GM12878 (cell line): Measurements from ENCODE around the gene STX16. TPM values are rescaled to one million over a fixed set of nuclear protein-coding genes. Genes with fewer than 3 reads are reported as not detected.

Source experiments
- ATAC-seq: fragments of 200-7000 bp; cut with Tn5 transposase; 3 replicates; pipeline ENCODE4 v1.9.1; 2020; ENCODE audit warnings: mild to moderate bottlenecking, moderate library complexity
- BruUV-seq: library from RNA; stranded (reverse); fragments of 400-500 nt; replicated peaks from 2 replicates; lab custom pipeline; 2021; lab: Mats Ljungman, UMichigan
- CTCF ChIA-PET: fragments of 300-600 bp; sonication (Branson Sonifier 250); formaldehyde crosslinking; extraction: SDS; loops from one replicate; lab custom pipeline; 2021; ENCODE audit warnings: inconsistent platforms; lab: Yijun Ruan, JAX
- POLR2A ChIA-PET: fragments of 350-600 bp; formaldehyde crosslinking; extraction: SDS; loops from one replicate; lab custom pipeline; 2021; ENCODE audit warnings: inconsistent platforms; lab: Charles Lee
- RAD21 ChIA-PET: fragments of 300-600 bp; sonication (Branson Sonifier 250); formaldehyde crosslinking; loops from one replicate; lab custom pipeline; 2023; ENCODE audit warnings: antibody characterized with exemption; ENCODE audit not compliant: unreplicated experiment; lab: Charles Lee
- SMC1A ChIA-PET: fragments of 300-600 bp; sonication (Branson Sonifier 250); formaldehyde crosslinking; loops from one replicate; lab custom pipeline; 2023; ENCODE audit not compliant: unreplicated experiment, uncharacterized antibody; lab: Charles Lee
- DNase-seq: peaks from one replicate; pipeline ENCODE4 v3.0.0-alpha.2; 2011; ENCODE audit warnings: low read depth, low spot score
- FAIRE-seq: peaks from 3 replicates; lab custom pipeline; 2011; peaks lifted over from hg19 to GRCh38; lab: Jason Lieb, UNC
- H2AFZ ChIP-seq: 2 replicates; pipeline ENCODE4 v1.6.0; 2011; ENCODE audit warnings: low read depth, low read length, control low read depth; ENCODE audit not compliant: control insufficient read depth
- H3K27ac ChIP-seq: 2 replicates; pipeline ENCODE4 v1.5.1; 2011; ENCODE audit warnings: control low read depth; ENCODE audit not compliant: control insufficient read depth, insufficient read depth
- H3K27me3 ChIP-seq, 2 experiments: replicated peaks in 1 of 2; 2 replicates each; pipeline versions ENCODE4 v1.6.0 to v1.6.1; 2011; ENCODE audit warnings: low read length in 1 of 2; ENCODE audit not compliant: control insufficient read depth in 2 of 2, insufficient read depth in 2 of 2
- H3K36me3 ChIP-seq, 2 experiments: 2 replicates each; pipeline ENCODE4 v1.5.1; 2011; ENCODE audit warnings: low read length in 1 of 2; ENCODE audit not compliant: control insufficient read depth in 2 of 2, insufficient read depth in 2 of 2
- H3K4me1 ChIP-seq: 2 replicates; pipeline ENCODE4 v1.6.1; 2011; ENCODE audit warnings: mild to moderate bottlenecking, low read length, moderate library complexity, mixed read lengths; ENCODE audit not compliant: control insufficient read depth, insufficient read depth
- H3K4me2 ChIP-seq: 2 replicates; pipeline ENCODE4 v1.6.0; 2011; ENCODE audit warnings: control low read depth; ENCODE audit not compliant: control insufficient read depth, insufficient read depth
- H3K4me3 ChIP-seq: fragments of 200-600 bp; sonication (generic); 2 replicates; pipeline ENCODE4 v1.5.1; 2016
- H3K79me2 ChIP-seq: 2 replicates; pipeline ENCODE4 v1.6.0; 2011; ENCODE audit warnings: low read length; ENCODE audit not compliant: control insufficient read depth, insufficient read depth
- H3K9ac ChIP-seq: 2 replicates; pipeline ENCODE4 v1.8.0; 2011; ENCODE audit warnings: low read length, control low read depth, mixed read lengths; ENCODE audit not compliant: control insufficient read depth, insufficient read depth
- H3K9me3 ChIP-seq: replicated peaks from 3 replicates; pipeline ENCODE4 v1.5.1; 2011; ENCODE audit warnings: mild to moderate bottlenecking, low read length; ENCODE audit not compliant: control insufficient read depth, insufficient read depth
- H4K20me1 ChIP-seq: 2 replicates; pipeline ENCODE4 v1.6.0; 2011; ENCODE audit not compliant: control insufficient read depth, insufficient read depth
- ATF7 ChIP-seq: fragments of 450-650 bp; IDR thresholded peaks from 2 replicates; pipeline ENCODE4 v1.6.1; 2016; ENCODE audit warnings: low read depth, mild to moderate bottlenecking
- BCL11A ChIP-seq: IDR thresholded peaks from 2 replicates; pipeline ENCODE4 v1.6.1; 2011; ENCODE audit warnings: low read depth, low read length
- BRCA1 ChIP-seq: IDR thresholded peaks from 2 replicates; pipeline ENCODE4 v1.6.1; 2011; ENCODE audit warnings: low read depth, low read length, improper control_type of control experiment
- ETV6 ChIP-seq, 2 experiments: fragments of 450-650 bp in 1 of 2; IDR thresholded peaks in 1 of 2; conservative IDR thresholded peaks in 1 of 2; 2 replicates each; pipeline ENCODE4 v1.6.1; 2014; ENCODE audit warnings: antibody characterized with exemption in 1 of 2, borderline replicate concordance in 1 of 2, low read depth in 1 of 2, mild to moderate bottlenecking in 1 of 2, moderate library complexity in 1 of 2
- FOXM1 ChIP-seq: IDR thresholded peaks from 2 replicates; pipeline ENCODE4 v1.6.1; 2012; ENCODE audit warnings: low read depth, mild to moderate bottlenecking, inconsistent platforms, low read length, moderate library complexity
- HCFC1 ChIP-seq: fragments of 150-350 bp; IDR thresholded peaks from 2 replicates; pipeline ENCODE4 v1.6.1; 2014; ENCODE audit warnings: low read length
- IKZF1 ChIP-seq: fragments of 450-650 bp; conservative IDR thresholded peaks from 2 replicates; pipeline ENCODE4 v1.6.1; 2017; ENCODE audit warnings: antibody characterized with exemption, mild to moderate bottlenecking
- KDM1A ChIP-seq: fragments of 200-600 bp; sonication (generic); IDR thresholded peaks from 2 replicates; pipeline ENCODE4 v1.6.1; 2016; ENCODE audit warnings: borderline replicate concordance
- NFYB ChIP-seq: IDR thresholded peaks from 2 replicates; pipeline ENCODE4 v1.6.1; 2011; ENCODE audit warnings: low read depth, mild to moderate bottlenecking, low read length, improper control_type of control experiment, moderate library complexity; ENCODE audit not compliant: insufficient read depth
- PML ChIP-seq: IDR thresholded peaks from 2 replicates; pipeline ENCODE4 v1.6.1; 2012; ENCODE audit warnings: low read length, inconsistent platforms
- RAD21 ChIP-seq: IDR thresholded peaks from 2 replicates; pipeline ENCODE4 v1.6.1; 2011; ENCODE audit warnings: mild to moderate bottlenecking, low read depth, low read length, moderate library complexity; ENCODE audit not compliant: insufficient read depth
- TARDBP ChIP-seq: IDR thresholded peaks from 2 replicates; pipeline ENCODE4 v1.6.1; 2016; ENCODE audit warnings: borderline replicate concordance
- USF1 ChIP-seq: IDR thresholded peaks from 2 replicates; pipeline ENCODE4 v1.6.1; 2011; ENCODE audit warnings: borderline replicate concordance, low read depth, mild to moderate bottlenecking, moderate library complexity, mixed read lengths, low read length; ENCODE audit not compliant: insufficient read depth; ENCODE audit errors: extremely low read length
- WGBS: methylation state at CpG from one replicate; pipeline ENCODE4 v1.1.6; 2016; ENCODE audit warnings: low lambda C conversion rate; ENCODE audit not compliant: insufficient replicate concordance, insufficient coverage; ENCODE audit errors: missing lambda C conversion rate; 5-methylcytosine and 5-hydroxymethylcytosine counted together
- in situ Hi-C: fragments of 300-500 bp; cut with MboI; formaldehyde crosslinking; loops from 9 replicates; pipeline ENCODE4 v1.14.3; 2018; ENCODE audit warnings: mixed read lengths
- intact Hi-C: fragments of 100-400 bp; cut with micrococcal nuclease; formaldehyde crosslinking; loops from one replicate; pipeline ENCODE4 v1.14.2; 2022; ENCODE audit not compliant: unreplicated experiment
- polyA plus RNA-seq, 11 experiments: library from polyadenylated mRNA; depleted of rRNA in 4 of 11; unstranded in 6 of 11; stranded (reverse) in 5 of 11; fragments of >200 nt; fragmentation: Nextera tagmentation in 4 of 11; fragmentation: Illumina TruSeq in 1 of 11; extraction: Ambion mirVana in 4 of 11; extraction: Trizol in 1 of 11; gene quantifications; 1 replicate in 1 of 11; 2 replicates in 10 of 11; pipeline versions ENCODE4 v1.2.1 to v1.2.3, GENCODE V29; 2011 to 2016; ENCODE audit warnings: inconsistent platforms in 2 of 11, missing spikeins in 2 of 11, low read depth in 1 of 11
- total RNA-seq, 4 experiments: library from RNA; depleted of rRNA in 3 of 4; stranded (reverse); fragments of >200 nt in 3 of 4; fragmentation: Illumina TruSeq in 1 of 4; extraction: Trizol in 1 of 4; gene quantifications; 2 replicates each; pipeline versions ENCODE4 v1.2.1 to v1.2.3, GENCODE V29; 2013 to 2021
- TF ChIP-seq, protein P1 (sequence below): fragments of 450-650 bp; IDR thresholded peaks from 2 replicates; pipeline ENCODE4 v1.6.1; 2014; ENCODE audit warnings: mild to moderate bottlenecking
- TF ChIP-seq, protein P2 (sequence below): fragments of 450-650 bp; IDR thresholded peaks from 2 replicates; pipeline ENCODE4 v1.6.1; 2017; ENCODE audit warnings: mild to moderate bottlenecking, moderate library complexity

STX16 gene
- total and polyA plus RNA-seq, 10 of the 15 experiments (the other 5 are each of a cell fraction or from before 2014, with no cell fraction given), result 6.3 to 68.4 (median 35.8) TPM

DNA sequence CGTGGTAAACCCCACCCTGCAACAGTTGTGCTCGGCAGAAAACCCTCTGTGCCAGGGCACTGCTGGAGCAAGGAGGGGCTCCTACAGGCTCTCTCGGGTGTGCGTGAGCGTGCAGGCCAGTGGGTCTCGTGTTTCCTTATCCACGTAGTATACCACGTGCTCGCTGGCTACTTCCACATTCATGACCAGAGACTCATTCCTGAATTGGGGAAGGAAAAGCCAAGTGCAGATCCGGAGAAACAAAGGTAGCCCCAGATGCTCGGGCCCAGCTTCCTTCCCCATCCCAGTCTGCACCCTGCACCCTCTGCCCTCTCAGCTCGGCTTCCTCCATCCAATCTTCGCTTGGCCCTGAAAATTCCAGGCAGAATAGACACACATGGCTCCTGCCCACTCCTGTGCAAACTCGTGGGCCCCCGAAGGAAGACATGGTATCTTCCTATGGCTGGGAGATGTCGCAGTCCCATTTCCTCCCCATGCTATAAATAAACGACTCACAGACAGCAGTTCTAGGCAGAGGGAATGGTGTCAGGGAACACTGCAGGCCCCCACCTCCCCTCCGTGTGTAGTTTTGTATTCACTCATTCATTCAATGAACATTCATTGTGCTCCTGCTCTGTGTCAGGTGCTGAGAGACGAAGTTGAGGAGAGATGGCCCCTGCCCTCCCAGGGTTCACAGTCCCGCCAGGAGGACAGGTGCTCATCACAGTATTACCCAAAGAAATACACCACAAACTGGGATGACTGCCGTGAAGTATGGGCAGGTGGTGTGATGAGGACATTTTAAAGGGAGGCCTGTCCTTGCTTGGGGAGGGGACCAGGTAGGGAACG is 71.1 kb downstream of the STX16 start:
- in situ Hi-C loops (no loop called here), intact Hi-C loops (no loop called here)
- Histone ChIP-seq H3K4me3 (no peak overlapping the region), H3K4me1 (no peaks in the 10 kb centered on the region), H3K27me3 (peaks cover 0 to 2% of the 10 kb centered on the region in 2 experiments; a peak in 2 of 4 replicates), H2AFZ (no peak overlapping the region), H3K36me3 (no peaks in the 10 kb centered on the region), H3K9ac (no peak overlapping the region), H4K20me1 (no peaks in the 10 kb centered on the region), H3K79me2 (no peaks in the 10 kb centered on the region), H3K4me2 (no peak overlapping the region), H3K27ac (no peak overlapping the region), H3K9me3 (no peaks in the 10 kb centered on the region; the same call in 2 of the 3 replicates)
- no TSS peak for BruUV-seq
- POLR2A ChIA-PET, result no interaction called here
- CTCF ChIA-PET, result no interaction called here
- 24% methylated on average over 22 of the region's 22 CpGs for WGBS
- RAD21 ChIA-PET, result no interaction called here
- DNase-seq (no peak), FAIRE-seq (no peak), ATAC-seq (no peak)
- SMC1A ChIA-PET, result no interaction called here
- TF ChIP-seq NFYB, result no peak
- TF ChIP-seq, protein P1, sequence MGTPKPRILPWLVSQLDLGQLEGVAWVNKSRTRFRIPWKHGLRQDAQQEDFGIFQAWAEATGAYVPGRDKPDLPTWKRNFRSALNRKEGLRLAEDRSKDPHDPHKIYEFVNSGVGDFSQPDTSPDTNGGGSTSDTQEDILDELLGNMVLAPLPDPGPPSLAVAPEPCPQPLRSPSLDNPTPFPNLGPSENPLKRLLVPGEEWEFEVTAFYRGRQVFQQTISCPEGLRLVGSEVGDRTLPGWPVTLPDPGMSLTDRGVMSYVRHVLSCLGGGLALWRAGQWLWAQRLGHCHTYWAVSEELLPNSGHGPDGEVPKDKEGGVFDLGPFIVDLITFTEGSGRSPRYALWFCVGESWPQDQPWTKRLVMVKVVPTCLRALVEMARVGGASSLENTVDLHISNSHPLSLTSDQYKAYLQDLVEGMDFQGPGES, result no peak
- TF ChIP-seq KDM1A, result no peak
- no peak for TF ChIP-seq RAD21
- TF ChIP-seq TARDBP, result no peak
- no peak for TF ChIP-seq BCL11A
- no peak for TF ChIP-seq HCFC1
- TF ChIP-seq FOXM1, result no peak
- no peak for TF ChIP-seq IKZF1
- TF ChIP-seq ATF7, result no peak
- no peak for TF ChIP-seq USF1
- TF ChIP-seq BRCA1, result no peak
- TF ChIP-seq, protein P2, sequence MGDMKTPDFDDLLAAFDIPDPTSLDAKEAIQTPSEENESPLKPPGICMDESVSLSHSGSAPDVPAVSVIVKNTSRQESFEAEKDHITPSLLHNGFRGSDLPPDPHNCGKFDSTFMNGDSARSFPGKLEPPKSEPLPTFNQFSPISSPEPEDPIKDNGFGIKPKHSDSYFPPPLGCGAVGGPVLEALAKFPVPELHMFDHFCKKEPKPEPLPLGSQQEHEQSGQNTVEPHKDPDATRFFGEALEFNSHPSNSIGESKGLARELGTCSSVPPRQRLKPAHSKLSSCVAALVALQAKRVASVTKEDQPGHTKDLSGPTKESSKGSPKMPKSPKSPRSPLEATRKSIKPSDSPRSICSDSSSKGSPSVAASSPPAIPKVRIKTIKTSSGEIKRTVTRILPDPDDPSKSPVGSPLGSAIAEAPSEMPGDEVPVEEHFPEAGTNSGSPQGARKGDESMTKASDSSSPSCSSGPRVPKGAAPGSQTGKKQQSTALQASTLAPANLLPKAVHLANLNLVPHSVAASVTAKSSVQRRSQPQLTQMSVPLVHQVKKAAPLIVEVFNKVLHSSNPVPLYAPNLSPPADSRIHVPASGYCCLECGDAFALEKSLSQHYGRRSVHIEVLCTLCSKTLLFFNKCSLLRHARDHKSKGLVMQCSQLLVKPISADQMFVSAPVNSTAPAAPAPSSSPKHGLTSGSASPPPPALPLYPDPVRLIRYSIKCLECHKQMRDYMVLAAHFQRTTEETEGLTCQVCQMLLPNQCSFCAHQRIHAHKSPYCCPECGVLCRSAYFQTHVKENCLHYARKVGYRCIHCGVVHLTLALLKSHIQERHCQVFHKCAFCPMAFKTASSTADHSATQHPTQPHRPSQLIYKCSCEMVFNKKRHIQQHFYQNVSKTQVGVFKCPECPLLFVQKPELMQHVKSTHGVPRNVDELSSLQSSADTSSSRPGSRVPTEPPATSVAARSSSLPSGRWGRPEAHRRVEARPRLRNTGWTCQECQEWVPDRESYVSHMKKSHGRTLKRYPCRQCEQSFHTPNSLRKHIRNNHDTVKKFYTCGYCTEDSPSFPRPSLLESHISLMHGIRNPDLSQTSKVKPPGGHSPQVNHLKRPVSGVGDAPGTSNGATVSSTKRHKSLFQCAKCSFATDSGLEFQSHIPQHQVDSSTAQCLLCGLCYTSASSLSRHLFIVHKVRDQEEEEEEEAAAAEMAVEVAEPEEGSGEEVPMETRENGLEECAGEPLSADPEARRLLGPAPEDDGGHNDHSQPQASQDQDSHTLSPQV, result no peak
- no peak for TF ChIP-seq ETV6 (conservative IDR thresholded peaks at IDR 0.05 in 1 of 2, IDR thresholded peaks at IDR 0.05 in 1 of 2; ENCODE audit: borderline replicate concordance in 1 of 2, low read depth in 1 of 2)
- TF ChIP-seq PML, result no peak
